GM19467 (cell line): ENCODE measurements around the gene ARMC9.

ENCODE experiments used
- ATAC-seq: cut with Tn5 transposase; IDR thresholded peaks from one replicate; pipeline ENCODE4 v1.9.1; 2021; ENCODE audit warnings: mild to moderate bottlenecking, moderate library complexity; ENCODE audit not compliant: unreplicated experiment

ARMC9 gene

DNA sequence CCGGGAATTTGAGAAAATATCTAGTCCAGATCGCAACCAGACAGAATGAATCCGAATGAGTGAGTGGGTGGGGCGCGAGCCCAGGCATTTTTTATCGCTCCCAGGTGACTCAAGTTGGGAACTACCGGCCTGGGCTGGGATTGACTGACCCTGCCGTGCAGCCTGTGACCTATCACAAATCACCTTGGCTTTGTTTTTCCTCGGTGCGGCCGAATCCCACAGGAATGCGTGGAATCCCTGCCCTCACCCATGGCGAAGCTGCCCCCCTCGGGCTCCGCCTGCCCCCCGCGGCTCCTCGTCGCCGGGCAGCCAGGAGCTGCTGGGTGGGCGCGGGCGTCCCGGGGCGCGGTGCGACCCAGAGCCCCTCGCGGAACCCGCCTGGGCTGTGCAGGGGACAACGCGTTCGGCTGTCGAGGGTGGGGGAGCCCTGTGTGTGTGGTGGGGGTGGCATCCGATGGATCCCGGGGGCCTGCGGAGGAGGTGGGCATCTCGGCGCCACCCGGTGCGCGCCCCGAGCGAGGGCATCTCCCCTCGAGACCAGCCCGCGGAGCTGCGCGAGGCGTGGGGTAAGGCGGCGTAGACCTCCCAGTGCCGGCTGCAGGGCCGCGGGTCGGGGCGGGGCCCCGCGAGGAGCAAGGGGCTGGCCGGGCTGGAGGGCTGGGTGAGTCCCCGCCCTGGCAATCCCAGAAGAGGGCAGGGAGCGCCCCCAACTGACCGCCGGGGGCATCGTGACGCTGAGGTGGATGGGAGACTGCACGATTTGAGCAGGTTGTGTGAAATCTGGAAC lies 213.6 kb downstream of the ARMC9 start:
- ATAC-seq, result peak; percentile 97

GRCh38 chr2:231412618-231412963 lies 214.2 kb downstream of the ARMC9 start:
- ATAC-seq, result no peak

DNA sequence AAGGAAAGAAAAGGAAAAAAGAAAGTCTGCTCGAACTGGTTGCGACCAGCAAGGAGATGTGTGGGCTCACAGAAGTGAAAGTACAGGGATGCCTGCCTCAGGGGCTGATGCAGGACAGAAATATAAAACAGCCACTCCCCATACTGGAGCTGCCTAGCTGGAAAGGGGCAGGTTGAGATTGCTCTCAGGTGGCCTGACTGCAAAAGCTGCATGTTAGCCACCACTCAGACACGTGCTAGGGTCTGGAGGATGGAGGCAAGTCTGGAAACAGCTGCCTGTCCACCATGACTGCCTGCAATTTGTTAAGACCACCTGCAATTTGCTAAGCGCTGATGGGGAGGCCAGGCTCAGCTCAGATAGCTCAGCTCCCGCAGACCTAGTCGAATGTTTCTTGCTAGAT lies 215.0 kb downstream of the ARMC9 start:
- ATAC-seq, result no peak

DNA sequence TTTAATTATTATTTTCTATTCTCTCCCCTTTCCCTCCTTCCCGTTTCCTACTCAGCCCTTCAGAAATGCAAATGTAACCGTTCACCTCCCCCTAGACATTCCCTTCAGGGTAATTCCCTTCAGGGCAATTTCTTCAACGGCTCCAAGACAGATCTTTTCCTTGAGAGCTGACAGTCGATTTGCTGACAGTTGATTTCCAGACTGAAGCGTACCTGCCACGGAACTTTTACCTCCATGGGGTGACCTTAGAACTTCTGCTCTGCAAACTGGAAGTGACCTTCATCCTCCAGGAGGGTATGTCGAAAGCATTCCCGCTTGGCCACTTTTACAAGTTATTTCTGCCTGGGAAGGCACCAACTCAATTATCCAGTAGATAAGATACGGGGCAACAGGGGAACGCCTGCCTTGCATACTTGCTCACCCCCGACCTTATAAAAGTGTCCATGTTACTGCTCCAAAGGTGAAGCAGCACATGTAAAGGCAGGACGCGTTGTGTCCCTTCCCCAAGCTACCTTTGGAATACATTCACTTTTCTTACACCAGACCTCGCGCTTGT lies 215.6 kb downstream of the ARMC9 start:
- no peak for ATAC-seq

DNA sequence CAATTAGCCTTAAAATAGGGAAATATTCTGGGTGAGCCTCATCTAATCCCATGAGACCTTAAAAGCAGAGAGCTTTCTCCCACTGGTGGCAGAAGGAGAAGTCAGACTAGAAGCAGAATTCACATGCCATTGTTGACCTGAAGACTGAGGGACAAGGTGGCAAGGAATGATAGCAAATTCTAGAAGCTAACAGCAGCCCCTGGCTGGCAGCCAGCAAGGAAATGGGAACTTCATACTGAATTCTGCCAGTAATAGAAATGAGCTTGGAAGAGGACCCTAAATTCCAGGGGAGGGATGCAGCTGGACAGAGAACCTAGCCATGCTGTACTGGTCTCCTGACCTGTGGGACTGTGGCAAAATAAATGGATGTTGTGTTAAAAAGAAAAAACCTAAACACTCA lies 216.6 kb downstream of the ARMC9 start:
- ATAC-seq, result no peak

GRCh38 chr2:231418820-231419640 lies 220.6 kb downstream of the ARMC9 start:
- no peak for ATAC-seq

DNA sequence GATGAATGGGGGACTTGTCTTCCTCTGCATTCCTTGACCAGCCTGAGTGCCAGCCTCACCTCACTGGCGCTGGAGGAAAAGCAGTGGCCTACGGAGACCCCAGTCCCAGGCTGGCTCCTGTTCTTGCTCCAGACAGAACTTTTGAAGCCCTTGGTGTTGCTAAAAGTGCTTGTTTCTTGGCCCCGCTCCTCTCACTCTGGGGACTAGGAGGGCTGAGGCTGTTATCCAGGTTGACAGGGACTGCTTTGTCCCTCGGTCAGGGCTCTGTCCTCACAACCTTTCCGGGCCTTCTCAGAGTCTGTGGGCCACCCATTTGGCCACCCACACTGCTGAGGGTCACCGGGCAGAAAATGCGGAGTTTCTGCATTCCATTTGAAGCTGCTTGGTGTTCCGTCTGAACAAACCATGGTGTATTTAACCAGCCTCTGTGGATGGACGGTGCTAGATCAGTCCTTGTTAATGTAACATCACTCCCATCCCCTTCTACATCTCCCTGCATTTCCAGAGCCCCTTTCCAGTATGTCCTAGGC lies 222.7 kb downstream of the ARMC9 start:
- no peak for ATAC-seq

DNA sequence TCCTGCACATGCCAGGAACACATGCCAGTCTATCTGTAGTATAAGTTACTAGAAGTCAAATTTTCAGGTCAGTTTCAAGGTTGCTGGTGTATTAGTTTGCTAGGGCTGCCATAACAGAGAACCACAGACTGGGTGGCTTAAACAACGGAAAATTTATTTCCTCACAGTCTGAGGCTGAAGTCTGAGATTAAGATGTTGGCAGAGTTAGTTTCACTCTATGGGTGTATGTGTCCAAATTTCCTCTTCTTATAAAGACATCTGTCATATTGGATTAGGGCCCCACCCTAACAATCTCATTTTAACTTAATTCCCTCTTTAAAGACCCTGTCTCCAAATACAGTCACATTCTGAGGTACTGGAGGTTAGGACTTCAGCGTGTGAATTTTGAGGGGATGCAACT lies 223.6 kb downstream of the ARMC9 start:
- ATAC-seq, result no peak

GRCh38 chr2:231423176-231423575 lies 224.7 kb downstream of the ARMC9 start:
- no peak for ATAC-seq
